NT2/D1 (cell line): ENCODE results near the gene TUBGCP2.

Source experiments
- SUZ12 ChIP-seq: IDR thresholded peaks from 2 replicates; pipeline ENCODE4 v1.6.1; 2011; ENCODE audit not compliant: insufficient read length, insufficient read depth; ENCODE audit errors: extremely low read depth
- YY1 ChIP-seq: IDR thresholded peaks from 2 replicates; pipeline ENCODE4 v1.6.1; 2011; ENCODE audit not compliant: insufficient read length, insufficient read depth
- ZNF274 ChIP-seq: IDR thresholded peaks from 2 replicates; pipeline ENCODE4 v1.6.1; 2011; ENCODE audit warnings: mild to moderate bottlenecking, low read depth, low read length

GRCh38 chr10:133272964-133273420 lies 35.7 kb downstream of the TUBGCP2 start:
- TF ChIP-seq ZNF274 (no peak), SUZ12 (no peak), YY1 (no peak)
